OCI-LY1 (cell line): Measurements from ENCODE around the gene MCM6.
"Not testable (repeated sequence)": the region's sequence is repeated elsewhere in the genome, so short reads cannot be mapped to it uniquely, and the experiment has no call there.

Source experiments
- H2AFZ ChIP-seq: fragments of 200-600 bp; sonication (generic), shearing (Covaris generic); 2 replicates; pipeline ENCODE4 v1.6.0; 2014; ENCODE audit warnings: antibody characterized with exemption, mild to moderate bottlenecking, low read length
- H3F3A ChIP-seq: fragments of 200-600 bp; sonication (generic), shearing (Covaris generic); 2 replicates; pipeline ENCODE4 v1.6.0; 2014; ENCODE audit warnings: mild to moderate bottlenecking, antibody characterized with exemption, low read length, moderate library complexity; ENCODE audit not compliant: insufficient read depth
- H3K27ac ChIP-seq: fragments of 200-600 bp; sonication (generic); 2 replicates; pipeline ENCODE4 v1.5.1; 2014; ENCODE audit warnings: low read length, mixed run types, mild to moderate bottlenecking, low read depth; ENCODE audit not compliant: poor library complexity, severe bottlenecking
- H3K27me3 ChIP-seq: fragments of 200-600 bp; sonication (generic); 2 replicates; pipeline ENCODE4 v1.6.0; 2014; ENCODE audit warnings: antibody characterized with exemption, mild to moderate bottlenecking, low read length, moderate library complexity; ENCODE audit not compliant: insufficient read depth
- H3K36me3 ChIP-seq: fragments of 200-600 bp; sonication (generic); 2 replicates; pipeline ENCODE4 v1.6.1; 2014; ENCODE audit warnings: mild to moderate bottlenecking, antibody characterized with exemption, low read length, moderate library complexity, mixed read lengths; ENCODE audit not compliant: insufficient read depth
- H3K4me1 ChIP-seq: fragments of 200-600 bp; sonication (generic); 2 replicates; pipeline ENCODE4 v1.5.1; 2014; ENCODE audit warnings: mild to moderate bottlenecking, low read length, moderate library complexity; ENCODE audit not compliant: insufficient read depth, severe bottlenecking
- H3K4me2 ChIP-seq: fragments of 200-600 bp; sonication (generic), shearing (Covaris generic); 2 replicates; pipeline ENCODE4 v1.6.1; 2014; ENCODE audit warnings: low read length
- H3K4me3 ChIP-seq: fragments of 200-600 bp; sonication (generic); 2 replicates; pipeline ENCODE4 v1.5.1; 2014; ENCODE audit warnings: low read length, low read depth, mild to moderate bottlenecking, mixed read lengths; ENCODE audit not compliant: poor library complexity, severe bottlenecking
- H3K79me2 ChIP-seq: fragments of 200-600 bp; shearing (Covaris generic); 2 replicates; pipeline ENCODE4 v1.6.1; 2016; ENCODE audit warnings: mixed run types, low read length, mixed read lengths; ENCODE audit not compliant: insufficient read depth
- H3K9ac ChIP-seq: fragments of 200-600 bp; sonication (generic), shearing (Covaris generic); 2 replicates; pipeline ENCODE4 v1.6.1; 2014; ENCODE audit warnings: mild to moderate bottlenecking, low read length, mixed read lengths
- H3K9me2 ChIP-seq: fragments of 200-600 bp; sonication (generic), shearing (Covaris generic); 2 replicates; pipeline ENCODE4 v1.6.1; 2014; ENCODE audit warnings: low read depth, mild to moderate bottlenecking, low read length, mixed read lengths
- H3K9me3 ChIP-seq: fragments of 200-600 bp; shearing (Covaris generic); 2 replicates; pipeline ENCODE4 v1.6.1; 2014; ENCODE audit warnings: low read length, mixed read lengths
- H4K20me1 ChIP-seq: fragments of 200-600 bp; sonication (generic), shearing (Covaris generic); 2 replicates; pipeline ENCODE4 v1.6.0; 2016; ENCODE audit warnings: mild to moderate bottlenecking, low read length; ENCODE audit not compliant: insufficient read depth
- CTCF ChIP-seq: fragments of 200-600 bp; sonication (generic), shearing (Covaris generic); IDR thresholded peaks from 2 replicates; pipeline ENCODE4 v1.5.1; 2017; ENCODE audit warnings: mild to moderate bottlenecking, antibody characterized with exemption, low read length, moderate library complexity, mixed read lengths
- EZH2 ChIP-seq: fragments of 200-600 bp; sonication (generic), shearing (Covaris generic); IDR thresholded peaks from 2 replicates; pipeline ENCODE4 v1.8.0; 2017; ENCODE audit warnings: borderline replicate concordance, mixed run types, mild to moderate bottlenecking, antibody characterized with exemption, low read length, moderate library complexity, mixed read lengths

The MCM6 gene

GRCh38 chr2:135893374-135893794 lies 17.1 kb upstream of the MCM6 start:
- Histone ChIP-seq H3K27me3 (no peaks in the 10 kb centered on the region), H3K4me2 (no peak overlapping the region), H2AFZ (no peak overlapping the region)

DNA sequence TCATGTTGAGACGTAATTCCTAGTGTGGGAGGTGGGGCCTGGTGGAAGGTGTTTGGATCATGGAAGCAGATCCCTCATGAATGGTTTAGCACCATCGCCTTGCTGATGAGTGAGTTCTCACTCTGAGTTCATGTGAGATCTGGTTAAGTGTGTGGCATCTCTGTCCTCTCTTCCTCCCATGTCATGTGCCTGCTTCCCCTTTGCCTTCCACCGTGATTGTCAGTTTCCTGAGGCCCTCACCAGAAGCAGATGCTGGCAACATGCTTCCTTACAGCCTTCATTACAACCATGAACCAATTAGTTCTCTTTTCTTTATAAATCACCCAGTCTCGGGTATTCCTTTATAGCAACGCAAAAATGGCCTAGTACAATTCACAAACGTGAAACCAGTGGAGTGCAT lies 14.6 kb upstream of the MCM6 start:
- no peaks in the 10 kb centered on the region for H3F3A ChIP-seq
- no peak overlapping the region for H3K4me2 ChIP-seq
- TF ChIP-seq CTCF (no peak), EZH2 (no peak)

More at GRCh38 chr2:135893374-135893794, 17.1 kb upstream of the MCM6 start:
- Histone ChIP-seq H3K9me2 (no peaks in the 10 kb centered on the region), H3F3A (no peaks in the 10 kb centered on the region), H3K9ac (no peak overlapping the region), H3K79me2 (no peaks in the 10 kb centered on the region), H3K36me3 (no peaks in the 10 kb centered on the region), H3K9me3 (no peaks in the 10 kb centered on the region), H3K4me3 (no peak overlapping the region), H4K20me1 (no peaks in the 10 kb centered on the region), H3K27ac (no peak overlapping the region), H3K4me1 (peaks cover 9% of the 10 kb centered on the region)
- TF ChIP-seq CTCF: peak; percentile 23; the same call in 1 of the 2 replicates
- no peak for TF ChIP-seq EZH2

DNA sequence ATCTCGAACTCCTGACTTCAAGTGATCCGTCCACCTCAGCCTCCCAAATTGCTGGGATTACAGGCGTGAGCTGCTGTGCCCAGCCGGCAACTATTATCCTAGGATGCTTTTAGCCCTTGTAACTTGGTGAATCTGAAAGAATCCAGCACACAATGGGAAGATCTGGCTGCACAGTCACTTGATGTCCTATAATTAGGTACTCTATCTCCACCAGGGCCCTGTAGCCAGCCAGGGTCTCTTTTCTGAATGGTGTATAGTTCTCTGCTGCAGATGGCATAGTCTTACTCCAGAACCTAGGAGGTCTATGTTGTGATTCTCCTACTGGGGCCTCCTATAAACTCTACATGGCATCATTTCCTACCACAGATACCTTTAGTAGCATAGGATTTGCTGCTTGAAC lies 13.9 kb upstream of the MCM6 start:
- no peaks in the 10 kb centered on the region for H3F3A ChIP-seq
- H3K27me3 ChIP-seq: no peaks in the 10 kb centered on the region
- no peaks in the 10 kb centered on the region for H3K9me2 ChIP-seq
- H3K36me3 ChIP-seq: no peaks in the 10 kb centered on the region
- H3K79me2 ChIP-seq: no peaks in the 10 kb centered on the region
- peaks cover 9% of the 10 kb centered on the region for H3K4me1 ChIP-seq
- no peak overlapping the region for H3K4me2 ChIP-seq
- H3K9ac ChIP-seq: no peak overlapping the region
- TF ChIP-seq CTCF: no peak
- no peak for TF ChIP-seq EZH2
- H3K27ac ChIP-seq: no peak overlapping the region
- no peak overlapping the region for H2AFZ ChIP-seq
- no peaks in the 10 kb centered on the region for H4K20me1 ChIP-seq
- no peak overlapping the region for H3K4me3 ChIP-seq
- no peaks in the 10 kb centered on the region for H3K9me3 ChIP-seq

More for the DNA sequence above, 14.6 kb upstream of the MCM6 start:
- Histone ChIP-seq H4K20me1 (no peaks in the 10 kb centered on the region), H3K4me1 (peaks cover 9% of the 10 kb centered on the region), H2AFZ (no peak overlapping the region; the same call in 1 of the 2 replicates), H3K27ac (no peak overlapping the region), H3K4me3 (no peak overlapping the region), H3K9ac (no peak overlapping the region), H3K9me2 (no peaks in the 10 kb centered on the region), H3K27me3 (no peaks in the 10 kb centered on the region), H3K36me3 (no peaks in the 10 kb centered on the region), H3K79me2 (no peaks in the 10 kb centered on the region), H3K9me3 (no peaks in the 10 kb centered on the region)

DNA sequence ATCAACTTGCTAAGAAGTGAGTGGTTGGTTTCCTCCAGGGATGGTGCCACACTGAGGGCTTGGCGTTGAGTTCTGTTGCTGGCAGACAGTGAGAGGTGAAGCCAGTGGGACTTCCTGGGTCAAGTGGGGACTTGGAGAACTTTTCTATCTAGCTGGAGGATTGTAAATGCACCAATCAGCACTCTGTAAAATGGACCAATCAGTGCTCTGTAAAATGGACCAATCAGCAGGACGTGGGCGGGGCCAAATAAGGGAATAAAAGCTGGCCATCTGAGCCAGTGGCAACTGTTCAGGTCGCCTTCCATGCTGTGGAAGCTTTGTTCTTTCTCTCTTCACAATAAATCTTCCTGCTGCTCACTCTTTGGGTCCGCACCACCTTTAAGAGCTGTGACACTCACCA lies 12.3 kb upstream of the MCM6 start:
- H3K36me3 ChIP-seq, H3F3A ChIP-seq, H3K9me3 ChIP-seq, H4K20me1 ChIP-seq, H3K9me2 ChIP-seq, H3K9ac ChIP-seq, H3K27me3 ChIP-seq, H3K4me1 ChIP-seq, H3K4me3 ChIP-seq, H3K27ac ChIP-seq, H2AFZ ChIP-seq, H3K4me2 ChIP-seq, H3K79me2 ChIP-seq: not testable (repeated sequence)
